ENCODE data around the gene RASAL2.

Gene RASAL2

GRCh38 chr1:178451529-178451928 lies 357.6 kb downstream of the RASAL2 start:
- Histone ChIP-seq H4K20me1 (ENCODE audit: insufficient read depth, low read length, poor library complexity, severe bottlenecking) (no peaks in the 10 kb centered on the region), H2AFZ (ENCODE audit: low read length) (no peak overlapping the region), H3K9me2 (replicated peaks; ENCODE audit: low read depth, low read length) (no peaks in the 10 kb centered on the region), H3K4me2 (ENCODE audit: low read depth, low read length, poor library complexity, severe bottlenecking) (no peak overlapping the region), H3K4me1 (ENCODE audit: insufficient read depth, low read length, poor library complexity, severe bottlenecking) (no peaks in the 10 kb centered on the region), H3K27me3 (ENCODE audit: insufficient read depth, low read length, poor library complexity, severe bottlenecking) (no peaks in the 10 kb centered on the region), H3K36me3 (ENCODE audit: insufficient read depth, low read length) (no peaks in the 10 kb centered on the region), H3F3A (ENCODE audit: low read depth) (no peaks in the 10 kb centered on the region), H3K79me2 (ENCODE audit: insufficient read depth, low read length) (no peaks in the 10 kb centered on the region), H3K4me3 (ENCODE audit: low read length, poor library complexity, severe bottlenecking) (no peak overlapping the region), H3K9ac (ENCODE audit: low read depth, low read length, poor library complexity, severe bottlenecking) (no peak overlapping the region), H3K9me3 (ENCODE audit: insufficient read depth, low read depth, low read length) (no peaks in the 10 kb centered on the region)
- TF ChIP-seq CTCF (conservative IDR thresholded peaks at IDR 0.05; ENCODE audit: low read length), result no peak
- TF ChIP-seq EZH2phosphoT487 (IDR thresholded peaks at IDR 0.05; ENCODE audit: borderline replicate concordance), result no peak

GRCh38 chr1:178452013-178452412 lies 358.1 kb downstream of the RASAL2 start:
- H3K9ac ChIP-seq (ENCODE audit: low read depth, low read length, poor library complexity, severe bottlenecking), result no peak overlapping the region
- H3K9me3 ChIP-seq (ENCODE audit: insufficient read depth, low read depth, low read length), result no peaks in the 10 kb centered on the region
- H3K4me2 ChIP-seq (ENCODE audit: low read depth, low read length, poor library complexity, severe bottlenecking), result no peak overlapping the region
- H3K36me3 ChIP-seq (ENCODE audit: insufficient read depth, low read length), result no peaks in the 10 kb centered on the region
- H3K79me2 ChIP-seq (ENCODE audit: insufficient read depth, low read length), result no peaks in the 10 kb centered on the region
- no peaks in the 10 kb centered on the region for H3K4me1 ChIP-seq (ENCODE audit: insufficient read depth, low read length, poor library complexity, severe bottlenecking)
- H2AFZ ChIP-seq (ENCODE audit: low read length), result no peak overlapping the region
- no peaks in the 10 kb centered on the region for H3K9me2 ChIP-seq (replicated peaks; ENCODE audit: low read depth, low read length)
- no peaks in the 10 kb centered on the region for H3K27me3 ChIP-seq (ENCODE audit: insufficient read depth, low read length, poor library complexity, severe bottlenecking)
- TF ChIP-seq CTCF (conservative IDR thresholded peaks at IDR 0.05; ENCODE audit: low read length) (no peak), EZH2phosphoT487 (IDR thresholded peaks at IDR 0.05; ENCODE audit: borderline replicate concordance) (no peak)
- H3F3A ChIP-seq (ENCODE audit: low read depth), result no peaks in the 10 kb centered on the region
- no peaks in the 10 kb centered on the region for H4K20me1 ChIP-seq (ENCODE audit: insufficient read depth, low read length, poor library complexity, severe bottlenecking)
- H3K4me3 ChIP-seq (ENCODE audit: low read length, poor library complexity, severe bottlenecking), result no peak overlapping the region

GRCh38 chr1:178456472-178456871 lies 362.6 kb downstream of the RASAL2 start:
- Histone ChIP-seq H3K36me3 (ENCODE audit: insufficient read depth, low read length) (no peaks in the 10 kb centered on the region), H3K4me3 (ENCODE audit: low read length, poor library complexity, severe bottlenecking) (no peak overlapping the region), H2AFZ (ENCODE audit: low read length) (no peak overlapping the region), H3K9ac (ENCODE audit: low read depth, low read length, poor library complexity, severe bottlenecking) (no peak overlapping the region), H3K9me2 (replicated peaks; ENCODE audit: low read depth, low read length) (no peaks in the 10 kb centered on the region), H3K9me3 (ENCODE audit: insufficient read depth, low read depth, low read length) (no peaks in the 10 kb centered on the region), H3K4me2 (ENCODE audit: low read depth, low read length, poor library complexity, severe bottlenecking) (no peak overlapping the region), H3F3A (ENCODE audit: low read depth) (no peaks in the 10 kb centered on the region), H4K20me1 (ENCODE audit: insufficient read depth, low read length, poor library complexity, severe bottlenecking) (no peaks in the 10 kb centered on the region), H3K4me1 (ENCODE audit: insufficient read depth, low read length, poor library complexity, severe bottlenecking) (no peaks in the 10 kb centered on the region), H3K27me3 (ENCODE audit: insufficient read depth, low read length, poor library complexity, severe bottlenecking) (no peaks in the 10 kb centered on the region), H3K79me2 (ENCODE audit: insufficient read depth, low read length) (no peaks in the 10 kb centered on the region)
- no peak for TF ChIP-seq CTCF (conservative IDR thresholded peaks at IDR 0.05; ENCODE audit: low read length)
- TF ChIP-seq EZH2phosphoT487 (IDR thresholded peaks at IDR 0.05; ENCODE audit: borderline replicate concordance), result no peak

All from Loucy (cell line).